HG03066 (cell line): ENCODE results near the gene EPS8L1.
"Not testable (repeated sequence)": the region's sequence is repeated elsewhere in the genome, so short reads cannot be mapped to it uniquely, and the experiment has no call there.

Experiments
- ATAC-seq: cut with Tn5 transposase; IDR thresholded peaks from one replicate; pipeline ENCODE4 v1.9.1; 2021; ENCODE audit warnings: low read depth; ENCODE audit not compliant: unreplicated experiment

The EPS8L1 gene

GRCh38 chr19:55048446-55048845, 27.2 kb upstream of the EPS8L1 start:
- ATAC-seq, result no peak

- ATAC-seq, result no peak
Measured at GRCh38 chr19:55050749-55051532, 24.7 kb upstream of the EPS8L1 start.

- ATAC-seq, result no peak
Measured at GRCh38 chr19:55053735-55054134, 21.9 kb upstream of the EPS8L1 start.

GRCh38 chr19:55056827-55057226, 18.8 kb upstream of the EPS8L1 start:
- ATAC-seq, result no peak

GRCh38 chr19:55058781-55059610, 16.7 kb upstream of the EPS8L1 start:
- ATAC-seq, result no peak

- not testable (repeated sequence) for ATAC-seq
Measured at GRCh38 chr19:55060287-55060686, 15.4 kb upstream of the EPS8L1 start.

- ATAC-seq, result peak; percentile 88
Measured at GRCh38 chr19:55062735-55063491, 12.8 kb upstream of the EPS8L1 start, which contains the start of gene RDH13. Gene RDH13 (minus strand): TSS chr19:55063148. CDS start chr19:55063032, 116 bp downstream.

GRCh38 chr19:55063492-55063843, 12.2 kb upstream of the EPS8L1 start:
- no peak for ATAC-seq

GRCh38 chr19:55065516-55065915, 10.2 kb upstream of the EPS8L1 start:
- ATAC-seq, result not testable (repeated sequence)

GRCh38 chr19:55066107-55066709, 9.5 kb upstream of the EPS8L1 start:
- ATAC-seq, result no peak

GRCh38 chr19:55067869-55068268, 7.8 kb upstream of the EPS8L1 start:
- ATAC-seq, result no peak

GRCh38 chr19:55068950-55069864, 6.5 kb upstream of the EPS8L1 start:
- no peak for ATAC-seq

GRCh38 chr19:55069865-55070197, 5.8 kb upstream of the EPS8L1 start:
- no peak for ATAC-seq

- ATAC-seq, result no peak
Measured at GRCh38 chr19:55070466-55071128, 5.1 kb upstream of the EPS8L1 start.

- no peak for ATAC-seq
Measured at GRCh38 chr19:55071129-55071502, 4.6 kb upstream of the EPS8L1 start.

- ATAC-seq, result no peak
Measured at GRCh38 chr19:55071913-55072312, 3.8 kb upstream of the EPS8L1 start.

- ATAC-seq, result no peak
Measured at GRCh38 chr19:55076321-55076720, 652 bp downstream of the EPS8L1 start.

- ATAC-seq, result no peak
Measured at GRCh38 chr19:55077106-55077505, 1.4 kb downstream of the EPS8L1 start.

GRCh38 chr19:55078996-55079395, 3.3 kb downstream of the EPS8L1 start:
- no peak for ATAC-seq
